IPS DF 6.9 (cell line): ENCODE results near the gene PLAU.
"Not testable (repeated sequence)": the region's sequence is repeated elsewhere in the genome, so short reads cannot be mapped to it uniquely, and the experiment has no call there.

Experiments
- DNase-seq: peaks from one replicate; pipeline ENCODE4 v3.0.0-alpha.2; 2013; ENCODE audit warnings: low read depth, low spot score
- H3K27ac ChIP-seq: one replicate; pipeline ENCODE4 v1.5.1; 2013; ENCODE audit warnings: low read length, control low read depth
- H3K27me3 ChIP-seq: 2 replicates; pipeline ENCODE4 v1.6.1; 2013; ENCODE audit warnings: mild to moderate bottlenecking, low read length; ENCODE audit not compliant: control insufficient read depth, insufficient read depth
- H3K36me3 ChIP-seq: 2 replicates; pipeline ENCODE4 v1.6.1; 2013; ENCODE audit warnings: low read length; ENCODE audit not compliant: control insufficient read depth, insufficient read depth
- H3K4me1 ChIP-seq: 2 replicates; pipeline ENCODE4 v1.6.1; 2013; ENCODE audit warnings: low read length; ENCODE audit not compliant: control insufficient read depth, insufficient read depth
- H3K4me3 ChIP-seq: 2 replicates; pipeline ENCODE4 v1.5.1; 2013; ENCODE audit warnings: mild to moderate bottlenecking, low read length
- H3K9me3 ChIP-seq: 2 replicates; pipeline ENCODE4 v1.6.1; 2013; ENCODE audit warnings: low read length, inconsistent platforms; ENCODE audit not compliant: control insufficient read depth, insufficient read depth
- WGBS: extraction: QIAGEN DNeasy Blood & Tissue Kit; methylation state at CpG from one replicate; pipeline ENCODE4 v1.1.7; 2013; ENCODE audit warnings: mixed read lengths, missing lambda C conversion rate; ENCODE audit not compliant: insufficient read length, insufficient coverage; 5-methylcytosine and 5-hydroxymethylcytosine counted together

Gene PLAU

DNA sequence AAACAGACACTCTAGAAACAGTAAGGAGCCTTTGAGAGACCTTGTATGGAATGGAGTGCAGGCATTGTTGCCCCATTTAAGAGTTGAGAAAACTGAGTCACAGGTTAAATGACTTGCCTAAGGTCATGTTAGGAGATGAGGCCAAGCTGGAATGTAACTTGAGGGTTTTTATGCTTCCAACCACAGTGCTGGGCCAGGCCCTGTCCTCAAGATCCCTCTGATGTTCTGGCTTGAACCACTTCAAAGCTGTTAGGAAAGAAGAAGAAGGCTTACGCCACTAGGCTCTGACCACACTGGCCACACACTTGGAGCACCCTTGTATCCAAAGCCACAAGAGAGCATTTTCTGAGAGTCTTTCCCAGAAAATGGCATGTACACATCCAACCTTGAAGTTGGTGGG is 42.7 kb downstream of the PLAU start:
- no peaks in the 10 kb centered on the region for H3K36me3 ChIP-seq
- H3K4me1 ChIP-seq = peaks cover 2% of the 10 kb centered on the region
- no peak overlapping the region for H3K4me3 ChIP-seq
- no CpG with 5 or more reads among the region's 1 CpG for WGBS
- H3K27ac ChIP-seq = no peak overlapping the region
- H3K27me3 ChIP-seq = no peaks in the 10 kb centered on the region
- no peaks in the 10 kb centered on the region for H3K9me3 ChIP-seq
- DNase-seq = no peak

- H3K27me3 ChIP-seq = no peaks in the 10 kb centered on the region
- no peak for DNase-seq
- H3K9me3 ChIP-seq = no peaks in the 10 kb centered on the region
- H3K27ac ChIP-seq = no peak overlapping the region
- WGBS = no CpG with 5 or more reads among the region's 2 CpGs
- no peak overlapping the region for H3K4me3 ChIP-seq
- H3K36me3 ChIP-seq = no peaks in the 10 kb centered on the region
- H3K4me1 ChIP-seq = peaks cover 2% of the 10 kb centered on the region
Observed at GRCh38 chr10:73954737-73955136, 43.8 kb downstream of the PLAU start.

DNA sequence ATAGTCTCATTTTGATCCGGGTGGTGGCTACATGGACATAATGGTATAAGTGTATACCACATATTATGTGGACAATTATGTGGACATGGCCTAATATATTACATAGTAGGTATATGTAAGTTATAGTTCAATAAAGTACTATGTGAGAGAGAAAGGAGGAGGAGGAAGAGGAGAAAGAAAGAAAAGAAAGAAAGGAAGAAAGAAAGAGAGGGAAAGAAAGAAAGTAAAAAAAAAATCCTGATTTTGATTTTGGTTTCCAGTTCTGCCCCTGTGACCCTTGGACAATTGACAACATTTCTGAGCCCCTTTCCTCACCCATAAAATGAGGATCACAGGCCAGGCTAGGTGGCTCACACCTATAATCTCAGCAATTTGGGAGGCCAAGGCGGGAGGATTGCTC is 44.8 kb downstream of the PLAU start:
- Histone ChIP-seq H3K4me3 (no peak overlapping the region), H3K36me3 (no peaks in the 10 kb centered on the region), H3K4me1 (peaks cover 2% of the 10 kb centered on the region; the same call in 1 of the 2 replicates), H3K9me3 (no peaks in the 10 kb centered on the region), H3K27ac (no peak overlapping the region), H3K27me3 (no peaks in the 10 kb centered on the region)
- DNase-seq = no peak
- WGBS = no CpG with 5 or more reads among the region's 2 CpGs

GRCh38 chr10:73956476-73957359 is 45.8 kb downstream of the PLAU start:
- peaks cover 2% of the 10 kb centered on the region; the same call in 1 of the 2 replicates for H3K4me1 ChIP-seq
- no peak overlapping the region for H3K27ac ChIP-seq
- H3K36me3 ChIP-seq = no peaks in the 10 kb centered on the region
- WGBS = no CpG with 5 or more reads among the region's 9 CpGs
- DNase-seq = no peak
- no peaks in the 10 kb centered on the region for H3K27me3 ChIP-seq
- no peaks in the 10 kb centered on the region for H3K9me3 ChIP-seq
- no peak overlapping the region for H3K4me3 ChIP-seq

GRCh38 chr10:73959484-73960243 is 48.7 kb downstream of the PLAU start:
- H3K27ac ChIP-seq = no peak overlapping the region
- no CpG with 5 or more reads among the region's 6 CpGs for WGBS
- H3K9me3 ChIP-seq = no peaks in the 10 kb centered on the region
- peaks cover 2% of the 10 kb centered on the region; the same call in 1 of the 2 replicates for H3K4me1 ChIP-seq
- no peaks in the 10 kb centered on the region for H3K27me3 ChIP-seq
- no peak for DNase-seq
- no peaks in the 10 kb centered on the region for H3K36me3 ChIP-seq
- no peak overlapping the region for H3K4me3 ChIP-seq

DNA sequence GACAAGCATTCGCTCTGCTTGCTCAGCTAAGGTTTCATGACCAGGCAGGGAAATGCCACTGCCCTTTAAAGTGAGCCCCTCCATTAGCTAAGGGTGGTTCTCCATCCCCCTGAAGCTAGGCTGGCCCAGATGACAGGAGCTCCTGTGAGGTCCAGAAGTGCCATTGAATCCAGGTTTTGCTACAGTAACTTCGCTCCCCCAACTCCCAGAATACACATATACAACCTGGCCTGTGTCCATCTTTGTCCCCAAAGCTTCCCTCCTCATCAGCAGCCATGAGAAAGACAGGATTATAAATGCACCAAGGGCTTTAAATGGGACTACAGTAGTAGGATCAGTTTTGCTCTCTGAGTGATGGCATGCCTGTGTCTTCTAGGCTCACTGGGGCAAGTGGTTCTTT is 51.5 kb downstream of the PLAU start:
- H3K4me3 ChIP-seq = no peak overlapping the region
- peaks cover 2% of the 10 kb centered on the region; the same call in 1 of the 2 replicates for H3K4me1 ChIP-seq
- no peak overlapping the region for H3K27ac ChIP-seq
- WGBS = no CpG with 5 or more reads among the region's 2 CpGs
- DNase-seq = no peak
- H3K36me3 ChIP-seq = no peaks in the 10 kb centered on the region
- no peaks in the 10 kb centered on the region for H3K9me3 ChIP-seq
- no peaks in the 10 kb centered on the region for H3K27me3 ChIP-seq

DNA sequence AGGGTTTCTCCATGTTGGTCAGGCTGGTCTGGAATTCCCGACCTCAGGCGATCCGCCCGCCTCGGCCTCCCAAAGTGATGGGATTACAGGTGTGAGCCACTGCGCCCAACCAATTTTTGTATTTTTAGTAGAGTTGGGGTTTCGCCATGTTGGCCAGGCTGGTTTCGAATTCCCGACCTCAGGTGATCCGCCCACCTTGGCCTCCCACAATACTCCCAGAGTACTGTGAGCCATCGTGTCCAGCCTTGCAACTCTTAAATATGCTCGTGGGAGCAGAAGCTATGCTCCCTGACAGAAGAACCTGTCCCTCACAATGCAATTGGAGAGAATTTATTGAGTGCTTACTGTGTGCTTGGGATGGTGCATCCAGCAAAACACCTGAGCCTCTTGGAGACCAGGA is 52.6 kb downstream of the PLAU start:
- H3K36me3 ChIP-seq, DNase-seq, H3K4me3 ChIP-seq, H3K4me1 ChIP-seq, H3K27me3 ChIP-seq, H3K9me3 ChIP-seq, H3K27ac ChIP-seq: not testable (repeated sequence)
- WGBS = no CpG with 5 or more reads among the region's 12 CpGs

- Histone ChIP-seq H3K4me3 (no peak overlapping the region), H3K36me3 (no peaks in the 10 kb centered on the region), H3K27me3 (no peaks in the 10 kb centered on the region), H3K9me3 (no peaks in the 10 kb centered on the region), H3K4me1 (peaks cover 3% of the 10 kb centered on the region; the same call in 1 of the 2 replicates), H3K27ac (no peak overlapping the region)
- WGBS = no CpG with 5 or more reads among the region's 2 CpGs
- no peak for DNase-seq
Observed at GRCh38 chr10:73964743-73965142, 53.8 kb downstream of the PLAU start.

DNA sequence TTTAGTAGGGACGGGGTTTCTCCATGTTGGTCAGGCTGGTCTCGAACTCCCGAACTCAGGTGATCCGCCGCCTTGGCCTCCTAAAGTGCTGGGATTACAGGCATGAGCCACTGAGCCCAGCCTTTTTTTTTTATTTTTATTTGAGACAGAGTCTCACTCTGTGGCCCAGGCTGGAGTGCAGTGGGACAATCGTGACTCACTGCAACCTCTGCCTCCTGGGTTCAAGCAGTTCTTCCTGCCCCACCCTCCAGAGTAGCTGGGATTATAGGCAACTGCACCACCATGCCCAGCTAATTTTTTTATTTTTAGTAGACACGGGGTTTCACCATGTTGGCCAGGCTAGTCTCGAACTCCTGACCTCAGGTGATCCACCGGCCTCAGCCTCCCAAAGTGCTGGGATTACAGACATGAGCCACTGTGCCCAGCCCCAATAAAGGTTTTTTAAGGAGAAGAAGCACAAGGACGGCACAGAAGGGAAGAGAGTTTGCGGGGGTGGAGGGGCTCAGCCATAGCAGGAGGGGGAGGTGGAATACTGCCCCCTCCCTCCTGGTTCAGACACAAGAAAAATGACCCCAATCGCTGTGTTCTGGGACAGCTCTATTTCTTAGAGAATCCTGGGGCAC is 54.4 kb downstream of the PLAU start:
- not testable (repeated sequence) for DNase-seq, H3K27me3 ChIP-seq, H3K36me3 ChIP-seq, H3K4me3 ChIP-seq, H3K9me3 ChIP-seq, H3K4me1 ChIP-seq
- peak overlapping the region; percentile 100 for H3K27ac ChIP-seq
- no CpG with 5 or more reads among the region's 12 CpGs for WGBS
